Measurements from ENCODE around the gene XXYLT1.

DNA sequence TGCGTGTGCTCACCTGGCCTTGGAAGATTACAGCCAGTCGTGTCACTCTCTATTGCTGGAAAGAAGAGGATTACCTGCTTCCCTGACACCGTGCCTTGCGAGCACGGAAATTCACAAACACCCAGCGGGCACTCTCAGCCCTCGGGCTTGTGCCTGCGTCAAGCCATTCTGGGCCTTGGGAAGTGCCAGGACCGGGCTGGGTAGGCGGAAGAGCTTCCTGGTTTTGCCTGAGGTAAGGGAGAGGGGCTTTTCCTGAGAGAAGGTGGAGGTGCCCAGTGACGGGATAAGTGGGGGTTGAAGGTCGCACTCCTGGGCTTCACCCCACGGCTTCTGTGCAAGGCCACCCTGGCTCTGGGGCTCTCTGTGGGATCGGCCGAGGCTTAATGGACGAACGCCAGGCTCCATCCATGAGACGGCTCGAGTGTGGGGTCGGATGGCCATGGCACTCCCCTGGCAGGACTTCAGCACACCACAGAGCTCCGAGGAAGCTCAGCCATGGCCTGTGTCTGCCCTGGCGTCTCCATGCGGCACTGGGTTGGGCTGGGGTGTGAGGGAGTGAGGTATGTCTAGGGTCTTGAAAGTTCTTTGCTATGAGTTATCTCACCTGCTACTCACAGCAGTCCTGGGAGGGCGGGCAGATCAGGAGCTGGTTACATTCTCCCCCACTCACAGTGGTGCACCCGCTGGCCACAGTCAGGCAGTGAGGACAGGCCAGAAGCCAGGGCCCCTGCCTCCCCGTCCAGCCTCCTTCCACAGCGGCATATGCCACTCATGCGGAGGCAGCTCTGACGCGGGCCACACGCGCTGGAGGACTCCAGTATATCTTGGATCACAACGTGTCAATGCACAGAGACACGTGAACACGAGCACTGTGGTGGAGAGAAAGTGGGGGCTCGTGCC, 209.0 kb downstream of the XXYLT1 start:
- no peak for TF ChIP-seq EZH2phosphoT487 (IDR thresholded peaks at IDR 0.05)
- TF ChIP-seq, protein P1, sequence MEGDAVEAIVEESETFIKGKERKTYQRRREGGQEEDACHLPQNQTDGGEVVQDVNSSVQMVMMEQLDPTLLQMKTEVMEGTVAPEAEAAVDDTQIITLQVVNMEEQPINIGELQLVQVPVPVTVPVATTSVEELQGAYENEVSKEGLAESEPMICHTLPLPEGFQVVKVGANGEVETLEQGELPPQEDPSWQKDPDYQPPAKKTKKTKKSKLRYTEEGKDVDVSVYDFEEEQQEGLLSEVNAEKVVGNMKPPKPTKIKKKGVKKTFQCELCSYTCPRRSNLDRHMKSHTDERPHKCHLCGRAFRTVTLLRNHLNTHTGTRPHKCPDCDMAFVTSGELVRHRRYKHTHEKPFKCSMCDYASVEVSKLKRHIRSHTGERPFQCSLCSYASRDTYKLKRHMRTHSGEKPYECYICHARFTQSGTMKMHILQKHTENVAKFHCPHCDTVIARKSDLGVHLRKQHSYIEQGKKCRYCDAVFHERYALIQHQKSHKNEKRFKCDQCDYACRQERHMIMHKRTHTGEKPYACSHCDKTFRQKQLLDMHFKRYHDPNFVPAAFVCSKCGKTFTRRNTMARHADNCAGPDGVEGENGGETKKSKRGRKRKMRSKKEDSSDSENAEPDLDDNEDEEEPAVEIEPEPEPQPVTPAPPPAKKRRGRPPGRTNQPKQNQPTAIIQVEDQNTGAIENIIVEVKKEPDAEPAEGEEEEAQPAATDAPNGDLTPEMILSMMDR (IDR thresholded peaks at IDR 0.05) = no peak
